Heart left ventricle (tissue), 13 donors: Measurements from ENCODE around the gene KRT39.

Source experiments
- CTCF ChIP-seq, 12 donors: fragments of 200-600 bp; sonication (generic) in 4 of 12; IDR thresholded peaks; one replicate each; pipeline versions ENCODE4 v1.5.0 to v1.8.0; 2018 to 2022; ENCODE audit warnings: antibody characterized with exemption in 12 of 12, mild to moderate bottlenecking in 5 of 12
- POLR2A ChIP-seq, 2 donors: fragments of 450-650 bp; IDR thresholded peaks; one replicate each; pipeline ENCODE4 v1.6.1; 2017; ENCODE audit warnings: antibody characterized with exemption in 2 of 2, mild to moderate bottlenecking in 2 of 2, moderate library complexity in 2 of 2
- donor health status: ischemic (EF 13 %, LVEDD 7.1; RV severe dilation, severe dysfunction).
- donor health status: DM: no; HTN: yes; CAD: no.
- donor health status: DM: no; HTN: no; CAD: no.
- donor health status: ischemic (EF 25% LVEDD 6.9; RV normal size, moderate dysfunction).
- donor health status: ischemic (EF 25% LVEDD 5.7; RV mildly dilated, moderate dysfunction).
- donor health status: ischemic (EF 35%, LVEDD 5.7; RV mildly dilated, moderate dysfunction).
- donor health status: nonischemic (EF 11% LVEDD 7.7; RV severe dilation, severe dysfunction).
- donor health status: DM: yes; HTN: yes; CAD: no.
- donor health status: PGD.
- donor health status: ischemic (EF 29% LVEDD 5.4; RV normal size, mild dysfunction).
- donor health status: nonischemic (EF 23%, LVEDD 6.1; RV moderate dilation, normal function).

- TF ChIP-seq CTCF (IDR thresholded peaks at IDR 0.05), result no peak
- no peak for TF ChIP-seq POLR2A (IDR thresholded peaks at IDR 0.05)
Observed at GRCh38 chr17:40993084-40993483, 26.3 kb upstream of the KRT39 start.
